GM20000 (cell line): ENCODE results near the gene DNAJC9.

Experiments used
- DNase-seq: peaks from one replicate; pipeline ENCODE4 v3.0.0; 2012; ENCODE audit warnings: low spot score
- TF ChIP-seq, protein P1 (sequence below): IDR thresholded peaks from 2 replicates; pipeline ENCODE4 v1.5.1; 2012; ENCODE audit warnings: mild to moderate bottlenecking, control low read depth; ENCODE audit errors: extremely low read depth, missing control alignments

Gene DNAJC9

GRCh38 chr10:73206385-73206784, 40.7 kb downstream of the DNAJC9 start:
- DNase-seq = no peak
- TF ChIP-seq, protein P1, sequence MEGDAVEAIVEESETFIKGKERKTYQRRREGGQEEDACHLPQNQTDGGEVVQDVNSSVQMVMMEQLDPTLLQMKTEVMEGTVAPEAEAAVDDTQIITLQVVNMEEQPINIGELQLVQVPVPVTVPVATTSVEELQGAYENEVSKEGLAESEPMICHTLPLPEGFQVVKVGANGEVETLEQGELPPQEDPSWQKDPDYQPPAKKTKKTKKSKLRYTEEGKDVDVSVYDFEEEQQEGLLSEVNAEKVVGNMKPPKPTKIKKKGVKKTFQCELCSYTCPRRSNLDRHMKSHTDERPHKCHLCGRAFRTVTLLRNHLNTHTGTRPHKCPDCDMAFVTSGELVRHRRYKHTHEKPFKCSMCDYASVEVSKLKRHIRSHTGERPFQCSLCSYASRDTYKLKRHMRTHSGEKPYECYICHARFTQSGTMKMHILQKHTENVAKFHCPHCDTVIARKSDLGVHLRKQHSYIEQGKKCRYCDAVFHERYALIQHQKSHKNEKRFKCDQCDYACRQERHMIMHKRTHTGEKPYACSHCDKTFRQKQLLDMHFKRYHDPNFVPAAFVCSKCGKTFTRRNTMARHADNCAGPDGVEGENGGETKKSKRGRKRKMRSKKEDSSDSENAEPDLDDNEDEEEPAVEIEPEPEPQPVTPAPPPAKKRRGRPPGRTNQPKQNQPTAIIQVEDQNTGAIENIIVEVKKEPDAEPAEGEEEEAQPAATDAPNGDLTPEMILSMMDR = no peak

- TF ChIP-seq, protein P1 = no peak
- no peak for DNase-seq
Measured at GRCh38 chr10:73205890-73206289, 41.2 kb downstream of the DNAJC9 start.

DNA sequence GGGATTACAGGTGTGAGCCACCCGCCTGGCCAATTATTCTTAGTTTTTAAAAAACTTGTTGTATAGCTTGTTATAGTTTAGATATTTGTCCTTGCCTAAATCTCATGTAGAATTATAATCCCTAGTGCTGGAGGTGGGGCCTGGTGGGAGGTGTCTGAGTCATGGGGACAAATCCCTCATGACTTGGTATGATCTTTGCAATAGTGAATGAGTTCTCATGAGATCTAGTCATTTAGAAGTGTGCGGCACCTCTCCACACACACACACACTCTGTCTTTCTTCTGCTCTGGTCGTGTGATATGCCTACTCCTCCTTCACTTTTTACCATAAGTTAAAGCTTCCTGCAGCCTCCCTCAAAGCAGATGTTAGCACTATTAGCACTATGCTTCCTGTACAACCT, 42.0 kb downstream of the DNAJC9 start:
- TF ChIP-seq, protein P1 = no peak

More for the DNA sequence above, 42.0 kb downstream of the DNAJC9 start:
- no peak for DNase-seq
